Body of pancreas (tissue), 4 donors: ENCODE measurements around the gene SCAF4. TPM values are rescaled to one million over a fixed set of nuclear protein-coding genes. Genes with fewer than 3 reads are reported as not detected.

Source experiments
- ATAC-seq: fragments of 150-250 bp; one replicate; pipeline ENCODE4 v1.9.1; 2016
- DNase-seq, 4 donors: peaks; one replicate each; pipeline ENCODE4 v3.0.0-alpha.2; 2019
- H3K27ac ChIP-seq, 4 donors: fragments of 200-600 bp; sonication (generic); 1 replicate in 3 of 4; 2 replicates in 1 of 4; pipeline versions ENCODE4 v1.5.1 to v1.6.1; 2016 to 2019; ENCODE audit warnings: mild to moderate bottlenecking in 1 of 4, mixed read lengths in 1 of 4, moderate library complexity in 1 of 4
- H3K27me3 ChIP-seq, 2 donors: fragments of 200-600 bp; sonication (generic); one replicate each; pipeline ENCODE4 v1.6.0; 2016; ENCODE audit warnings: mild to moderate bottlenecking in 1 of 2
- H3K36me3 ChIP-seq, 2 donors: fragments of 200-600 bp; sonication (generic); replicated peaks in 1 of 2; 2 replicates each; pipeline ENCODE4 v1.5.1; 2016; ENCODE audit warnings: low read depth in 2 of 2; ENCODE audit not compliant: insufficient read depth in 1 of 2
- H3K4me1 ChIP-seq: fragments of 200-600 bp; sonication (generic); one replicate; pipeline ENCODE4 v1.6.0; 2016
- H3K4me3 ChIP-seq, 2 donors: fragments of 200-600 bp; sonication (generic); 1 replicate in 1 of 2; 2 replicates in 1 of 2; pipeline ENCODE4 v1.5.1; 2016 to 2019
- H3K9me3 ChIP-seq, 3 donors: fragments of 200-600 bp; sonication (generic); 1 replicate in 2 of 3; 2 replicates in 1 of 3; pipeline ENCODE4 v1.5.1; 2016
- CTCF ChIP-seq, 7 experiments: fragments of 450-650 bp in 4 of 7; fragments of 200-600 bp in 3 of 7; sonication (generic) in 3 of 7; IDR thresholded peaks; one replicate each; pipeline ENCODE4 v1.5.1; 2016 to 2019; ENCODE audit warnings: antibody characterized with exemption in 7 of 7
- POLR2A ChIP-seq, 3 donors: fragments of 450-650 bp; IDR thresholded peaks; one replicate each; pipeline ENCODE4 v1.6.1; 2016; ENCODE audit warnings: antibody characterized with exemption in 3 of 3, mild to moderate bottlenecking in 2 of 3
- WGBS, 2 donors: methylation state at CpG; one replicate each; pipeline ENCODE4 v1.1.5; 2017; 5-methylcytosine and 5-hydroxymethylcytosine counted together
- intact Hi-C: fragments of 100-400 bp; cut with DNase I; formaldehyde crosslinking; loops from one replicate; pipeline ENCODE4 v1.15.1; 2023
- total RNA-seq, 2 donors: library from RNA; depleted of rRNA; stranded (reverse); fragments of >200 nt; gene quantifications; one replicate each; pipeline ENCODE4 v1.1.0, GENCODE V29; 2016

Gene SCAF4
- total RNA-seq, 2 donors from 2014 or later = 9.2 to 11.4 TPM

DNA sequence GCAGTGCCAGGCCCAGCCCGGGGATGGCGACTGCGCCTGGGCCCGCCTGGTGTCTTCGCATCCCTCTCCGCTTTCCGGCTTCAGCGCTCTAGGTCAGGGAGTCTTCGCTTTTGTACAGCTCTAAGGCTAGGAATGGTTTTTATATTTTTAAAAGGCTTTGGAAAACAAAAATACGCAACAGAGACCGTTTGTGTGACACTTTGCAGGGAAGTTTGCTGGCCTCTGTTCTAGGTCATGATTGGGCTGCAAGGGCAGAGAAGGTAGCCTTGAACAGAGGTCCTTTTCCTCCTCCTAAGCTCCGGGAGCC, 71.7 kb downstream of the SCAF4 start:
- 0 to 1% methylated on average over 10 to 12 of the region's 12 CpGs for whole genome bisulfite sequencing, 2 donors
- peaks cover 23% of the 10 kb centered on the region for H3K4me1 ChIP-seq
- no peaks in the 10 kb centered on the region for H3K36me3 ChIP-seq
- DNase-seq = no peak
- no peaks in the 10 kb centered on the region for H3K9me3 ChIP-seq
- peak overlapping the region; percentile 81 to 92 (median 86) for H3K27ac ChIP-seq
- intact Hi-C loops = no loop called here
- peak overlapping the region; percentile 43 to 45 for H3K4me3 ChIP-seq
- H3K27me3 ChIP-seq = no peaks in the 10 kb centered on the region
- peak; percentile 1 for ATAC-seq
- TF ChIP-seq POLR2A (IDR thresholded peaks at IDR 0.05) = no peak
- TF ChIP-seq CTCF (IDR thresholded peaks at IDR 0.05) = no peak

DNA sequence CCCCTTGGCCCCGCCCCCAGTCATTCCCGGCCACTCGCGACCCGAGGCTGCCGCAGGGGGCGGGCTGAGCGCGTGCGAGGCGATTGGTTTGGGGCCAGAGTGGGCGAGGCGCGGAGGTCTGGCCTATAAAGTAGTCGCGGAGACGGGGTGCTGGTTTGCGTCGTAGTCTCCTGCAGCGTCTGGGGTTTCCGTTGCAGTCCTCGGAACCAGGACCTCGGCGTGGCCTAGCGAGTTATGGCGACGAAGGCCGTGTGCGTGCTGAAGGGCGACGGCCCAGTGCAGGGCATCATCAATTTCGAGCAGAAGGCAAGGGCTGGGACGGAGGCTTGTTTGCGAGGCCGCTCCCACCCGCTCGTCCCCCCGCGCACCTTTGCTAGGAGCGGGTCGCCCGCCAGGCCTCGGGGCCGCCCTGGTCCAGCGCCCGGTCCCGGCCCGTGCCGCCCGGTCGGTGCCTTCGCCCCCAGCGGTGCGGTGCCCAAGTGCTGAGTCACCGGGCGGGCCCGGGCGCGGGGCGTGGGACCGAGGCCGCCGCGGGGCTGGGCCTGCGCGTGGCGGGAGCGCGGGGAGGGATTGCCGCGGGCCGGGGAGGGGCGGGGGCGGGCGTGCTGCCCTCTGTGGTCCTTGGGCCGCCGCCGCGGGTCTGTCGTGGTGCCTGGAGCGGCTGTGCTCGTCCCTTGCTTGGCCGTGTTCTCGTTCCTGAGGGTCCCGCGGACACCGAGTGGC, 72.2 kb downstream of the SCAF4 start, which contains the start of gene SOD1:
Gene SOD1 (plus strand): TSS at position 158 of the 723 bp plus-strand sequence. CDS start 77 bp downstream, at position 235.
- peak in 5 of 7 experiments; percentile 3 to 49 (median 12) for TF ChIP-seq CTCF (IDR thresholded peaks at IDR 0.05)
- peak; percentile 84 to 96 (median 95) for TF ChIP-seq POLR2A (IDR thresholded peaks at IDR 0.05)
- peak within 1 kb of the TSS; percentile 47 to 50 for H3K4me3 ChIP-seq
- H3K9me3 ChIP-seq = no peaks in the 10 kb centered on the region
- peaks cover 23% of the 10 kb centered on the region for H3K4me1 ChIP-seq
- intact Hi-C loops = no loop called here
- WGBS, 2 donors = 0% methylated on average over 70 of the region's 87 CpGs; no CpG with 5 or more reads in 1 of the 2 donors
- no peaks in the 10 kb centered on the region for H3K27me3 ChIP-seq
- DNase-seq (peak; percentile 93 to 94 (median 93)), ATAC-seq (peak; percentile 97)
- no peaks in the 10 kb centered on the region for H3K36me3 ChIP-seq
- H3K27ac ChIP-seq = peak within 1 kb of the TSS; percentile 81 to 92 (median 86)

GRCh38 chr21:31659286-31659535, 72.7 kb downstream of the SCAF4 start:
- Histone ChIP-seq H3K27me3 (no peaks in the 10 kb centered on the region), H3K4me1 (peaks cover 23% of the 10 kb centered on the region), H3K4me3 (peak overlapping the region in 1 of 2 donors; percentile 47), H3K27ac (peak overlapping the region in 3 of 4 donors; percentile 85 to 92 (median 86)), H3K36me3 (no peaks in the 10 kb centered on the region), H3K9me3 (no peaks in the 10 kb centered on the region)
- DNase-seq (no peak), ATAC-seq (peak; percentile 28)
- TF ChIP-seq CTCF (IDR thresholded peaks at IDR 0.05) (peak in 1 of 7 experiments; percentile 8), POLR2A (IDR thresholded peaks at IDR 0.05) (no peak)
- WGBS, 2 donors = 0% methylated on average over 14 to 18 of the region's 18 CpGs
- intact Hi-C loops = no loop called here

DNA sequence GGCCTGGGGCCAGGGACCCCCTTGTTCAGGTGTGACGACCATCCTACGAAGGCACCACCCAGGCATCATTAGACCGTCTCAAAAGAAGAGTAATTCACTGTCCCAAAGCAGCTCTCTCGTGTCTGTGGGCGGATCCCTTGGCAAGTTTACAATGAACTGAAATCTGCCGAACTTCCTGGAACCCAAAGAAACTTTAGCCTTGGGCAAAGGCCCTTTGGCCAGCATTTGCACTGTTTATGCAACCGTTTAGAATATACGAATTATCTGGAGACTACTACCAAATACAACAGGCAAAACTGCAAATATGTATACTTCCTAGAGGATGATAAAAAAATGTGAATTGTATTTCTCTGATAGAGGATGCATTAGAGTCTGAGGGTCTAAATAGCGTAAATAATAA, 73.9 kb downstream of the SCAF4 start:
- WGBS, 2 donors = 67 to 70% methylated on average over 9 of the region's 9 CpGs
- DNase-seq (no peak), ATAC-seq (no peak)
- Histone ChIP-seq H3K4me3 (no peak overlapping the region), H3K27ac (no peak overlapping the region), H3K36me3 (no peaks in the 10 kb centered on the region), H3K27me3 (no peaks in the 10 kb centered on the region), H3K4me1 (peaks cover 23% of the 10 kb centered on the region), H3K9me3 (no peaks in the 10 kb centered on the region)
- TF ChIP-seq POLR2A (IDR thresholded peaks at IDR 0.05) (no peak), CTCF (IDR thresholded peaks at IDR 0.05) (no peak)
- intact Hi-C loops = no loop called here
